ENCODE data around the gene EGR4.
A peak's percentile ranks its signal among the peaks of the same experiment; 100 is the strongest.

Gene EGR4

DNA sequence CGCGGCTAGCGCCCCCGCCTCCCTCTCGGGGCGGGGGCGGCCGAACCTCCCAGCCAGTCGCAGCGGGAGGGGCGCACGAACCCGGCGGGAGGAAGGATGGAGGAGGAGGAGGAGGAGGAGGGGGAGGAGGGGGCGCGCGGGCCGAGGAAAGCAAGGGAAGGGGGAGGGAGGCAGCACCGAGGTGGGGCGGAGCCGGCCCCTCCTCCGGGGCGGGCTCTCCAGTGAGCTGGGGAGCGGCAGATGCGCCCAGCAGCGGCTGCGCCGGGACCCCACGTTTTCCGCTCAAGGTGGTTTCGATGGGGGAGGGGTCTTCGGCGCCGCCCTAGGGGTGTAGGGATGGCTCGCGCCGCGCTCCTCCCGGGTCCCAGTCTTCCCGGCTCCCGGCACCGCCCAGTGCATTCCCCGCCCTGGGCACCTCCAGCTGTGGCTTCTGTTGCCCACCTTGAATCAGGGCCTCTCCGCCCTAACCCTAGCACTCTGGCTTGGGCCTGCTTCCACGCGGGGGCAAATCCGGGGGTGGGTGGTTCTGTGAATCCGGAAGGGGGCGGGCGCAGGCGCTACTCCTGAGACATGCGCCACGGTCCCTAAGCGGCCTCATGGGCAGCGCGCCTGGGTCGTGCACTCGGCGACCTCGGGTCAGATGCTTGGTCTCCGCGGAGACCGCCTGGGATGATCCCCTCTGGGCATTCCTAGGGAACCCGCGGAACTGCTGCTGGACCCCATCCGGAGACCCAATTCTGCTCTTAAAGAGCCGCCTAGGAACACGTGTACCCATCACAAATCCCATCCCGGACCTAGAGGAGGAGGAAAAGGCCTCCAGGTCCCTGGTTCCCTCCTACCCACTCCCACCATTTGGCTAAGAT, 8.8 kb downstream of the EGR4 start, which contains the start of gene FBXO41:
Gene FBXO41 (minus strand): TSS at position 183 of the 863 bp plus-strand sequence. CDS start 14,848 bp downstream, outside the sequence.
- TF ChIP-seq, protein P1, sequence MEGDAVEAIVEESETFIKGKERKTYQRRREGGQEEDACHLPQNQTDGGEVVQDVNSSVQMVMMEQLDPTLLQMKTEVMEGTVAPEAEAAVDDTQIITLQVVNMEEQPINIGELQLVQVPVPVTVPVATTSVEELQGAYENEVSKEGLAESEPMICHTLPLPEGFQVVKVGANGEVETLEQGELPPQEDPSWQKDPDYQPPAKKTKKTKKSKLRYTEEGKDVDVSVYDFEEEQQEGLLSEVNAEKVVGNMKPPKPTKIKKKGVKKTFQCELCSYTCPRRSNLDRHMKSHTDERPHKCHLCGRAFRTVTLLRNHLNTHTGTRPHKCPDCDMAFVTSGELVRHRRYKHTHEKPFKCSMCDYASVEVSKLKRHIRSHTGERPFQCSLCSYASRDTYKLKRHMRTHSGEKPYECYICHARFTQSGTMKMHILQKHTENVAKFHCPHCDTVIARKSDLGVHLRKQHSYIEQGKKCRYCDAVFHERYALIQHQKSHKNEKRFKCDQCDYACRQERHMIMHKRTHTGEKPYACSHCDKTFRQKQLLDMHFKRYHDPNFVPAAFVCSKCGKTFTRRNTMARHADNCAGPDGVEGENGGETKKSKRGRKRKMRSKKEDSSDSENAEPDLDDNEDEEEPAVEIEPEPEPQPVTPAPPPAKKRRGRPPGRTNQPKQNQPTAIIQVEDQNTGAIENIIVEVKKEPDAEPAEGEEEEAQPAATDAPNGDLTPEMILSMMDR (IDR thresholded peaks at IDR 0.05; ENCODE audit: low read depth, low read length): no peak
- in situ Hi-C loops (cut with HindIII; ENCODE audit: low sequenced_read_pairs): no loop called here

DNA sequence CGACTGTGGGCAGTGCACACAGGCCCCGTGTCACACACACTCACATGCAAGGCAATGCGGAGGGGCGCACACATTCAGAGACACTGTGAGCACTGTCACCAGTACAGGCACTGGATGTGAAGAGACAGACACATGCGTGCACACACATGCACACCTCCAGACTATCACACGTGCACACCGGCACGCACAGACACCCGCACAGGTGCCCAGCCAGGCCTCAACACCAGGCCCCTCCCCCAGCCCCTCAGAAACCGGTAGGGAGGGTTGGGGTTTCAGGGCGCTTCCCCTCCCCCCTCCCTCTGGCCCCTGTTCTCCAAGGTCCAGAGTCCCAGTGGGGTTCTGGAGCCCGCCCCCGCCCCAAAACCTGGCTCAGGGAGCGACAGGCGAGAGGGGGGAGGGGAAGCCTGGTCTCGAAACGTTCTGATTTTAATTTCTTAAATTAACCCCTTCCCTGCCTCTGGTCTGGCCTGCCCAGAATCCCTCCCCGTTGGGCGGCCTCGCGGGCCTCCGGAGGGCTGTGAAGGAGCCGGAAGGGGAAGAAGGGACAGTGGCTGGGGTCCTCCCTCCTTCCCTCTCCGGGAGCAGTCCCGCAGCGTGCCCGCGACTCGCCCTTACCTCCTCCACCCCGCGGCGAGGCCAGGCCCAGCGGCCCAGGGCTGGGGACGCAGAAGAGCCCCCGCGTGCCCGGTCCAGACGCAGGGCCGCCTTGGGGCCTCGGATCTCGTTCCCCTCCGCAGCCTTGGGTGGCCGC, 9.6 kb downstream of the EGR4 start:
- no peak for DNase-seq (ENCODE audit: low read depth, low spot score)
- in situ Hi-C loops (cut with HindIII; ENCODE audit: low sequenced_read_pairs): no loop called here
- H3K4me3 ChIP-seq (ENCODE audit: low read depth, low read length): peak overlapping the region; percentile 47
- TF ChIP-seq, protein P1 (IDR thresholded peaks at IDR 0.05; ENCODE audit: low read depth, low read length): no peak

More for the DNA sequence above, 8.8 kb downstream of the EGR4 start, which contains the start of gene FBXO41:
- H3K4me3 ChIP-seq (ENCODE audit: low read depth, low read length): peak within 1 kb of the TSS; percentile 47
- no peak for DNase-seq (ENCODE audit: low read depth, low spot score)

DNA sequence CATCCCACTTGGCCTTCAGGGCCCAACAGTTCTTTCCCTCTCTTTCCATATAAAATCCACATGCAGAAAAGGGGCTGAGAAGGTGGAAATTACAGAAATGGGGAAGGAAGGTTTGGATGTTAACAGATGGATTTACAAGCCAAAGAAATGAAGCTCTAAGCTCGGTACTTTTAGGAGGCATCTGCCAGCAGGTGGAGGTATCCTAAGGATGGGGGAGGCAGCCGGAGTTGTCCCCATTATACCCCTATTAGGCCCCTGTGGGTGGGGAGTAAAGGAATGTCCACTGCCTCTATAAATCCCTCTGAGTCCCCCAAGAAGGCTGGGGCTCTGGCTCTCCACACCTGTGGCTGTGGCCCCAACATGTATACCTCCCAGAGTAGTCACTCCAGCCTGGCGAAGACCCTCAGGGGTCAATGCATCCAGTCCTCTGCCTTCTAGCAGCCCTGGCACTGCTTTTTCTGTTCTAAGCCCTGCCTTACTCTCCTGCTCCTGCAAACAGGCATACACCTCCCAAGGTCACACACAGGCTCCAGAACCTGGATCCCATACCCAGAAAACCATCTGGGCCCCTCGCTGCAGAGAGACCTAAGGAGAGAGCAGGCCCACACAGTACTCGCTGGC, 10.3 kb downstream of the EGR4 start:
- in situ Hi-C loops (cut with HindIII; ENCODE audit: low sequenced_read_pairs): no loop called here
- no peak overlapping the region for H3K4me3 ChIP-seq (ENCODE audit: low read depth, low read length)
- TF ChIP-seq, protein P1 (IDR thresholded peaks at IDR 0.05; ENCODE audit: low read depth, low read length): no peak
- DNase-seq (ENCODE audit: low read depth, low spot score): no peak

- H3K4me3 ChIP-seq (ENCODE audit: low read depth, low read length): no peak overlapping the region
- in situ Hi-C loops (cut with HindIII; ENCODE audit: low sequenced_read_pairs): no loop called here
- DNase-seq (ENCODE audit: low read depth, low spot score): no peak
- TF ChIP-seq, protein P1 (IDR thresholded peaks at IDR 0.05; ENCODE audit: low read depth, low read length): no peak
These were observed 12.1 kb downstream of the EGR4 start for GRCh38 chr2:73281244-73281643.

DNA sequence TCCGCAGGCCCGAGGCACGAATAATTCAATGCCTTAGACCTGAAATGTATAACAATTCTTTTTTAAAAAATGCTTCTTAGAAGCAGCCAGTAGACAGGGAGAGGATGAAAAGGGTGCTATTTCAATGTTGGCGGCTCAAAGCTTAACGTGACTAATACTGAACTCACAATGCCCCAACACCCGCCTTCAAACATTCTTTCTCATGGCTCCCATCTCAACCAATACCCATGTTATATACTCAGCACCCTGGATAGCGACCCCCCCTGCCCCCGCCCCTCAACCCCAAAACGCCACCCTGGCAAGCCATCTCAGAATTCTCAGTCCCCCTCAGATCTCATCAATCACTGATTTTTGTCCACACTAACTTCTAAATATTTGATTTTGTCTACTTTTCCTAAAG, 13.5 kb downstream of the EGR4 start:
- H3K4me3 ChIP-seq (ENCODE audit: low read depth, low read length): no peak overlapping the region
- in situ Hi-C loops (cut with HindIII; ENCODE audit: low sequenced_read_pairs): no loop called here
- no peak for DNase-seq (ENCODE audit: low read depth, low spot score)
- TF ChIP-seq, protein P1 (IDR thresholded peaks at IDR 0.05; ENCODE audit: low read depth, low read length): no peak

DNA sequence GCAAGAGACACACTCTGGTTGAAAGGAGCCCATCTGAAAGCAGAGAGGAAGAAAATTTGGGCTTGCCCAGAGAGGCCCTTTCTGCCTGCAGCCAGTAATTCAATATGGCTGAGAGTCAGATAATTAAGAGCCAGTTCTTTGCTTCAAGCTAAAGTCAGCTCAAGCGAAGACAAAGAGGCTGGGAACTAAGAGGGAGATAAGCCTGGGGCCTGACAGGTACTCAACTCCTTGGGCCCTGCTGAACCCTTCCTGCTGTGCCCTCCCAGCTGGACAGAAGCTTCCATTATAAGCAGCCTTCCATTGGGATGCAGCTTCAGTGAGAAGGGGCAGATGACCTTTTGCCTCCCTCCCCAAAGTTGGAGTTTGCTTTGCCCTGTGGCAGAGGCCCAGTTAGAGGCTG, 21.1 kb downstream of the EGR4 start:
- TF ChIP-seq, protein P1 (IDR thresholded peaks at IDR 0.05; ENCODE audit: low read depth, low read length): no peak
- in situ Hi-C loops (cut with HindIII; ENCODE audit: low sequenced_read_pairs): no loop called here
- H3K4me3 ChIP-seq (ENCODE audit: low read depth, low read length): no peak overlapping the region
- no peak for DNase-seq (ENCODE audit: low read depth, low spot score)
